DND-41 (cell line): ENCODE measurements around the gene C1orf21.

Experiments
- ATAC-seq: fragments of 200-7000 bp; cut with Tn5 transposase; 3 replicates; pipeline ENCODE4 v1.9.1; 2021; ENCODE audit warnings: low read depth; ENCODE audit not compliant: insufficient read depth
- DNase-seq: peaks from one replicate; pipeline ENCODE4 v3.0.0-alpha.2; 2020
- H2AFZ ChIP-seq: 2 replicates; pipeline ENCODE4 v1.6.0; 2012; ENCODE audit warnings: low read depth, low read length
- H3K27ac ChIP-seq: 2 replicates; pipeline ENCODE4 v1.5.1; 2012; ENCODE audit warnings: low read length, inconsistent platforms
- H3K27me3 ChIP-seq: fragments of 200-600 bp; sonication (generic); 2 replicates; pipeline ENCODE4 v1.6.0; 2012; ENCODE audit warnings: low read length, mild to moderate bottlenecking, inconsistent platforms; ENCODE audit not compliant: insufficient read depth, poor library complexity
- H3K36me3 ChIP-seq: 2 replicates; pipeline ENCODE4 v1.5.1; 2012; ENCODE audit warnings: low read length, inconsistent platforms; ENCODE audit not compliant: insufficient read depth
- H3K4me1 ChIP-seq: 2 replicates; pipeline ENCODE4 v1.5.1; 2012; ENCODE audit warnings: mild to moderate bottlenecking, low read length; ENCODE audit not compliant: insufficient read depth
- H3K4me2 ChIP-seq: 2 replicates; pipeline ENCODE4 v1.6.0; 2012; ENCODE audit warnings: mild to moderate bottlenecking, moderate library complexity, low read length, inconsistent platforms; ENCODE audit not compliant: insufficient read depth
- H3K4me3 ChIP-seq, 2 experiments: fragments of 200-600 bp in 1 of 2; shearing (Covaris generic) in 1 of 2; 2 replicates each; pipeline ENCODE4 v1.5.1; 2012 to 2016; ENCODE audit warnings: inconsistent platforms in 2 of 2, low read length in 2 of 2, mild to moderate bottlenecking in 2 of 2, low read depth in 1 of 2, moderate library complexity in 1 of 2
- H3K79me2 ChIP-seq: 2 replicates; pipeline ENCODE4 v1.6.0; 2012; ENCODE audit warnings: low read length, inconsistent platforms; ENCODE audit not compliant: insufficient read depth
- H3K9ac ChIP-seq: 2 replicates; pipeline ENCODE4 v1.6.0; 2012; ENCODE audit warnings: low read depth, mild to moderate bottlenecking, inconsistent platforms, low read length, moderate library complexity
- H3K9me3 ChIP-seq: 2 replicates; pipeline ENCODE4 v1.5.1; 2012; ENCODE audit warnings: low read length, moderate library complexity, mild to moderate bottlenecking, inconsistent platforms; ENCODE audit not compliant: insufficient read depth, severe bottlenecking
- H4K20me1 ChIP-seq: 2 replicates; pipeline ENCODE4 v1.6.0; 2012; ENCODE audit warnings: low read length; ENCODE audit not compliant: insufficient read depth
- CTCF ChIP-seq: IDR thresholded peaks from 2 replicates; pipeline ENCODE4 v1.5.1; 2012; ENCODE audit warnings: borderline replicate concordance, low read length, moderate library complexity, mild to moderate bottlenecking; ENCODE audit not compliant: poor library complexity, severe bottlenecking; ENCODE audit errors: extremely low read depth
- EZH2 ChIP-seq: IDR thresholded peaks from 3 replicates; pipeline ENCODE4 v1.6.1; 2012; ENCODE audit warnings: borderline replicate concordance, low read depth, mild to moderate bottlenecking, moderate library complexity, low read length, inconsistent platforms; ENCODE audit not compliant: severe bottlenecking

Gene C1orf21

DNA sequence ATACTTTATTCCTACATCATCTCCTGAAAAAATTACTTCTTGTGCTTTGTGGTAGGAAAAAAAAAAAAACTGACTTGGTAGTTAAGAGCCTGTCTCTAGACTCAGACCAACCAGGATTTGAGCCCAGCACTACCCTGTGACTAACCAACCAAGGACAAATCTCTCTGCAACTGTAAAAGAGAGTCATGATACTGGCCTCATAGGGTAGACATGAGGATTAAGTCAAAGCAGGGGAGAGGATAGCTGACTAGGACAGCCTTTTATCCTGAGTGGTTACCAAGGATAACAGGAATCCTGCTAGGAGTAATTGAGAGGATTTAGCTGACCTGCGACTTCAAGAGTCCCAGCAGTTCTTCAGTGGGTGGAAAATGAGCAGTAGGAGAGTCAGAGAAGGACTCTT is 112.8 kb downstream of the C1orf21 start:
- TF ChIP-seq EZH2: no peak
- no peak for TF ChIP-seq CTCF
- no peaks in the 10 kb centered on the region for H3K36me3 ChIP-seq
- H3K4me2 ChIP-seq: no peak overlapping the region
- no peaks in the 10 kb centered on the region for H3K27me3 ChIP-seq
- ATAC-seq (no peak), DNase-seq (no peak)
- no peak overlapping the region for H2AFZ ChIP-seq
- H3K27ac ChIP-seq: no peak overlapping the region
- H3K9ac ChIP-seq: no peak overlapping the region
- peaks cover 6% of the 10 kb centered on the region; the same call in 1 of the 2 replicates for H4K20me1 ChIP-seq
- H3K4me3 ChIP-seq: no peak overlapping the region
- H3K79me2 ChIP-seq: no peaks in the 10 kb centered on the region
- no peaks in the 10 kb centered on the region for H3K9me3 ChIP-seq
- no peaks in the 10 kb centered on the region for H3K4me1 ChIP-seq

DNA sequence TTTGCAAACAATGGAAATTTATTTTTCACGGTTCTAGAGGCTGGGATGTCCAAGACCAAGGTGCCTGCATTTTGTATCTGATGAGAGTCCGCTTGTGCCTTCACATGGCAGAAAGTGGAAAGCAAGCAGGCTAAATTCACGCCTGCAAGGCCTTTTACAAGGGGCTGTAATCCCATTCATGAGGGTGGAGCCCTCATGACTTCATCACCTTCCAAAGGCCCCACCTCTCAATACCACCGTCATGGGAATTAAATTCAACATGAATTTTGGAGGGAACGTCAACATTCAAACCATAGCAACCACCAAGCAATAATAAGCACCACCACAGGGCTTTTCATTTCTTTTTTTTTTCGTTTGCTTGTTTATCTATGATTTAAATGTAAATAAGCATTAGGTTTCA is 115.3 kb downstream of the C1orf21 start:
- H3K27me3 ChIP-seq: no peaks in the 10 kb centered on the region
- H3K36me3 ChIP-seq: no peaks in the 10 kb centered on the region
- TF ChIP-seq CTCF (no peak), EZH2 (no peak)
- H3K9ac ChIP-seq: no peak overlapping the region
- H3K4me1 ChIP-seq: no peaks in the 10 kb centered on the region
- no peaks in the 10 kb centered on the region for H3K9me3 ChIP-seq
- H3K79me2 ChIP-seq: no peaks in the 10 kb centered on the region
- DNase-seq (no peak), ATAC-seq (no peak)
- H3K4me2 ChIP-seq: no peak overlapping the region
- H3K27ac ChIP-seq: no peak overlapping the region
- no peak overlapping the region for H2AFZ ChIP-seq
- H4K20me1 ChIP-seq: peaks cover 6% of the 10 kb centered on the region; the same call in 1 of the 2 replicates
- H3K4me3 ChIP-seq: no peak overlapping the region

DNA sequence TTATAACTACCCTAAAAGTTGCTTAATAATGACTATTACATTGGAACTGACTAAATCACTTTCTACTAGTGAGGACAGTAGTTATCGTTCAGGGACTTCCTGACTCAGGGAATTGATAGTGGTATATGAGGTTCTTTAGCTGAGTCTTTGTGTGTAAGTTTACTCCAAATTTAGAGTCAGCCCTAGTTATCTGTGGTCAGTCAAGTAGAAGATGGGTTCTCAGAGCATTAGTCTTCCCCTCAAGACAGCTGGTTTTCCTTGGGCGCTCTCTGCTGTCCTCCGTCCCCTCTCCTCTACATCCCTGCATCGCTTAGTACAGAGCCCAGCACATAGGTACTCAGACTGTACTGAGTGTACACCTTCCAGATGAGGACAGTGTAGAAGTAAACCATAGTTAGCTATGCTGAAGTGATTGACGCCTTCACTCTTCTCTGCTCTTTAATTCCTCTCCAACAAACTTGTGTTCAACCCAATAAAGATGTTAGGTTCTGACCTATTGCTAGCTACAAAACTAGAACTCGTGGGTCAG is 116.5 kb downstream of the C1orf21 start:
- no peaks in the 10 kb centered on the region for H3K79me2 ChIP-seq
- ATAC-seq (no peak), DNase-seq (no peak)

More for the DNA sequence above, 116.5 kb downstream of the C1orf21 start:
- Histone ChIP-seq H2AFZ (no peak overlapping the region), H3K4me3 (no peak overlapping the region), H3K36me3 (no peaks in the 10 kb centered on the region), H3K4me1 (no peaks in the 10 kb centered on the region), H3K27me3 (no peaks in the 10 kb centered on the region), H3K4me2 (no peak overlapping the region), H4K20me1 (peaks cover 6% of the 10 kb centered on the region; the same call in 1 of the 2 replicates), H3K9ac (no peak overlapping the region), H3K27ac (no peak overlapping the region), H3K9me3 (no peaks in the 10 kb centered on the region)
- TF ChIP-seq EZH2 (no peak), CTCF (no peak)
